IPS-NIHi7 (cell line): Measurements from ENCODE around the gene DNAJB5.
A peak's percentile ranks its signal among the peaks of the same experiment; 100 is the strongest.

Experiments
- DNase-seq: peaks from one replicate; pipeline ENCODE4 v3.0.0; 2012; ENCODE audit warnings: mixed read lengths; ENCODE audit errors: extremely low spot score

DNAJB5 gene

GRCh38 chr9:34984049-34984448 is 5.5 kb upstream of the DNAJB5 start:
- peak; percentile 71 for DNase-seq

GRCh38 chr9:34985311-34985899 is 4.1 kb upstream of the DNAJB5 start:
- DNase-seq, result peak; percentile 56

- DNase-seq, result no peak
Observed at GRCh38 chr9:34986540-34987047, 3.0 kb upstream of the DNAJB5 start.

- no peak for DNase-seq
Observed at GRCh38 chr9:34987160-34987901, 2.2 kb upstream of the DNAJB5 start.

GRCh38 chr9:34988218-34989002 is 1.1 kb upstream of the DNAJB5 start:
- no peak for DNase-seq

GRCh38 chr9:34989946-34990635 is 546 bp downstream of the DNAJB5 start:
- peak; percentile 85 for DNase-seq

- DNase-seq, result no peak
Observed at GRCh38 chr9:34990908-34991606, 1.5 kb downstream of the DNAJB5 start.

GRCh38 chr9:34991607-34992375 is 2.2 kb downstream of the DNAJB5 start:
- peak; percentile 51 for DNase-seq

- DNase-seq, result peak; percentile 33
Observed at GRCh38 chr9:34992376-34992951, 2.9 kb downstream of the DNAJB5 start.

GRCh38 chr9:34993502-34994259 is 4.1 kb downstream of the DNAJB5 start:
- peak; percentile 37 for DNase-seq

GRCh38 chr9:34994260-34994899 is 4.8 kb downstream of the DNAJB5 start:
- DNase-seq, result peak; percentile 69

GRCh38 chr9:34994900-34995669 is 5.5 kb downstream of the DNAJB5 start:
- no peak for DNase-seq

- DNase-seq, result no peak
Observed at GRCh38 chr9:34995670-34996060, 6.1 kb downstream of the DNAJB5 start.

- no peak for DNase-seq
Observed at GRCh38 chr9:34996181-34996904, 6.8 kb downstream of the DNAJB5 start.

- DNase-seq, result no peak
Observed at GRCh38 chr9:34996905-34997279, 7.3 kb downstream of the DNAJB5 start.

GRCh38 chr9:34997379-34997781 is 7.8 kb downstream of the DNAJB5 start:
- DNase-seq, result no peak

- DNase-seq, result no peak
Observed at GRCh38 chr9:34998266-34998665, 8.7 kb downstream of the DNAJB5 start.
